Measurements from ENCODE around the gene DGKZ.

DNA sequence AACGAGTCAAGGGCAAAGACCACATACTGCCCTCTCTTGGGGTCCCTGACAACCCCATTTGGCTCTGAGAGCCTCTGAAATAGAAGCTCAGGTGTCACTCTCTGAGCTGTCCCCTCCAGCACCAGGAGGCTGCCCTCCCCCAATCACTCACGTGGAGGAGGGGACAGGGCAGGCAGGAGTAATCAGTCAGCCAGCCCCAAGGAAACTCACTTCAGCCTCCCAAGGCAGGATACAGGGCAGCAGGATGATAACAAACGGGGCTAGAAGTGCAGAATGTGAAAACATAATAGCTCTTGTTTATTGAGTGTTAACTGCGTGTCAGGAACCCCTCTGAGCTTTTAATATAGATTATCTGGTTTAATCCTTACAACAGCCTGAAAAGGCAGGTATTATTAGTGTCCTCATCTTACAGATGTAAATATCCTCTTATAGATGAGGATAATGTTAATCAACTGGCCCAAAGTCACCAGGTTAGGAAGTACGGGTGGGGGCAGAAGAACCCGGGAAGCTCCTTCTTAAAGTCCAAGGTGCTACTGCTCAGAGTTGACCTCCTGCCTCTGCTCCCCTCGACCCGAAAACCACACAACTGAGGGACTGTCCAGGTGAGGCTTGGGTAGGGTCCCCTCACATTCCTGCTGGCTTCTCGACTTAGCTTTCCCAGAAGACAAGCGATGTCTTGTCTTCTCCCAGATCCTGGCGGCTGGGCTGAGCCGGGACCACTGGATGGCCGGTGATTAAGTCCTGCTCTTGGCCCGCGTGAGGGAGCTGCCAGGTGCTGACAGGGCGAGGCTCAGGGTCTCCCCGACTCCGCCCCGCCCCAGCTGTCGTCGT, 41.6 kb downstream of the DGKZ start:
- TF ChIP-seq, protein P1, sequence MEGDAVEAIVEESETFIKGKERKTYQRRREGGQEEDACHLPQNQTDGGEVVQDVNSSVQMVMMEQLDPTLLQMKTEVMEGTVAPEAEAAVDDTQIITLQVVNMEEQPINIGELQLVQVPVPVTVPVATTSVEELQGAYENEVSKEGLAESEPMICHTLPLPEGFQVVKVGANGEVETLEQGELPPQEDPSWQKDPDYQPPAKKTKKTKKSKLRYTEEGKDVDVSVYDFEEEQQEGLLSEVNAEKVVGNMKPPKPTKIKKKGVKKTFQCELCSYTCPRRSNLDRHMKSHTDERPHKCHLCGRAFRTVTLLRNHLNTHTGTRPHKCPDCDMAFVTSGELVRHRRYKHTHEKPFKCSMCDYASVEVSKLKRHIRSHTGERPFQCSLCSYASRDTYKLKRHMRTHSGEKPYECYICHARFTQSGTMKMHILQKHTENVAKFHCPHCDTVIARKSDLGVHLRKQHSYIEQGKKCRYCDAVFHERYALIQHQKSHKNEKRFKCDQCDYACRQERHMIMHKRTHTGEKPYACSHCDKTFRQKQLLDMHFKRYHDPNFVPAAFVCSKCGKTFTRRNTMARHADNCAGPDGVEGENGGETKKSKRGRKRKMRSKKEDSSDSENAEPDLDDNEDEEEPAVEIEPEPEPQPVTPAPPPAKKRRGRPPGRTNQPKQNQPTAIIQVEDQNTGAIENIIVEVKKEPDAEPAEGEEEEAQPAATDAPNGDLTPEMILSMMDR (IDR thresholded peaks at IDR 0.05), result no peak
- no peak for TF ChIP-seq POLR2A (IDR thresholded peaks at IDR 0.05)

All from Peyer's patch (tissue), 4 donors.